ENCODE measurements around the gene ERG28. TPM values are rescaled to one million over a fixed set of nuclear protein-coding genes. Genes with fewer than 3 reads are reported as not detected.

Gene ERG28
- total and polyA plus RNA-seq, 2 experiments from 2014 or later, result 27.9 to 95.1 TPM

DNA sequence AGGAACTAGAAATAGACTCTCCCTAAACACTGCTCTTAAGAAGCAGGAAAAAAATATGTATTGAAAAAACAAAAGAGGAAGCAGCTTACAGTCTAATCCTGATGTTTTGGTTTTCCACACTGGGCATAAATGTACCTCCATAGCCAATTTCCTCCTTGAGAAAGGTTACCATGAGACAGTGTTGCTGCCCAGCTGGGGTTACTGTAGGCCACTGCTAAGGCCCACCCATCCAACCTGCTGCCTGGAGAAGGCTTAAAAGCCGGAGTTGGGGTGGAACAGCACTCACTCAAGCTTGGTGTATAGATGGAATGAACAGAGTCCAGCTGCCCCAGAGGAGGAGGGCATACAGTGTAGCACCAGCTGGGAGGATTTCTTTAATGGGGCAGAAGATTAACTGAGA, 41.1 kb downstream of the ERG28 start (continued):
- TF ChIP-seq, protein P1, sequence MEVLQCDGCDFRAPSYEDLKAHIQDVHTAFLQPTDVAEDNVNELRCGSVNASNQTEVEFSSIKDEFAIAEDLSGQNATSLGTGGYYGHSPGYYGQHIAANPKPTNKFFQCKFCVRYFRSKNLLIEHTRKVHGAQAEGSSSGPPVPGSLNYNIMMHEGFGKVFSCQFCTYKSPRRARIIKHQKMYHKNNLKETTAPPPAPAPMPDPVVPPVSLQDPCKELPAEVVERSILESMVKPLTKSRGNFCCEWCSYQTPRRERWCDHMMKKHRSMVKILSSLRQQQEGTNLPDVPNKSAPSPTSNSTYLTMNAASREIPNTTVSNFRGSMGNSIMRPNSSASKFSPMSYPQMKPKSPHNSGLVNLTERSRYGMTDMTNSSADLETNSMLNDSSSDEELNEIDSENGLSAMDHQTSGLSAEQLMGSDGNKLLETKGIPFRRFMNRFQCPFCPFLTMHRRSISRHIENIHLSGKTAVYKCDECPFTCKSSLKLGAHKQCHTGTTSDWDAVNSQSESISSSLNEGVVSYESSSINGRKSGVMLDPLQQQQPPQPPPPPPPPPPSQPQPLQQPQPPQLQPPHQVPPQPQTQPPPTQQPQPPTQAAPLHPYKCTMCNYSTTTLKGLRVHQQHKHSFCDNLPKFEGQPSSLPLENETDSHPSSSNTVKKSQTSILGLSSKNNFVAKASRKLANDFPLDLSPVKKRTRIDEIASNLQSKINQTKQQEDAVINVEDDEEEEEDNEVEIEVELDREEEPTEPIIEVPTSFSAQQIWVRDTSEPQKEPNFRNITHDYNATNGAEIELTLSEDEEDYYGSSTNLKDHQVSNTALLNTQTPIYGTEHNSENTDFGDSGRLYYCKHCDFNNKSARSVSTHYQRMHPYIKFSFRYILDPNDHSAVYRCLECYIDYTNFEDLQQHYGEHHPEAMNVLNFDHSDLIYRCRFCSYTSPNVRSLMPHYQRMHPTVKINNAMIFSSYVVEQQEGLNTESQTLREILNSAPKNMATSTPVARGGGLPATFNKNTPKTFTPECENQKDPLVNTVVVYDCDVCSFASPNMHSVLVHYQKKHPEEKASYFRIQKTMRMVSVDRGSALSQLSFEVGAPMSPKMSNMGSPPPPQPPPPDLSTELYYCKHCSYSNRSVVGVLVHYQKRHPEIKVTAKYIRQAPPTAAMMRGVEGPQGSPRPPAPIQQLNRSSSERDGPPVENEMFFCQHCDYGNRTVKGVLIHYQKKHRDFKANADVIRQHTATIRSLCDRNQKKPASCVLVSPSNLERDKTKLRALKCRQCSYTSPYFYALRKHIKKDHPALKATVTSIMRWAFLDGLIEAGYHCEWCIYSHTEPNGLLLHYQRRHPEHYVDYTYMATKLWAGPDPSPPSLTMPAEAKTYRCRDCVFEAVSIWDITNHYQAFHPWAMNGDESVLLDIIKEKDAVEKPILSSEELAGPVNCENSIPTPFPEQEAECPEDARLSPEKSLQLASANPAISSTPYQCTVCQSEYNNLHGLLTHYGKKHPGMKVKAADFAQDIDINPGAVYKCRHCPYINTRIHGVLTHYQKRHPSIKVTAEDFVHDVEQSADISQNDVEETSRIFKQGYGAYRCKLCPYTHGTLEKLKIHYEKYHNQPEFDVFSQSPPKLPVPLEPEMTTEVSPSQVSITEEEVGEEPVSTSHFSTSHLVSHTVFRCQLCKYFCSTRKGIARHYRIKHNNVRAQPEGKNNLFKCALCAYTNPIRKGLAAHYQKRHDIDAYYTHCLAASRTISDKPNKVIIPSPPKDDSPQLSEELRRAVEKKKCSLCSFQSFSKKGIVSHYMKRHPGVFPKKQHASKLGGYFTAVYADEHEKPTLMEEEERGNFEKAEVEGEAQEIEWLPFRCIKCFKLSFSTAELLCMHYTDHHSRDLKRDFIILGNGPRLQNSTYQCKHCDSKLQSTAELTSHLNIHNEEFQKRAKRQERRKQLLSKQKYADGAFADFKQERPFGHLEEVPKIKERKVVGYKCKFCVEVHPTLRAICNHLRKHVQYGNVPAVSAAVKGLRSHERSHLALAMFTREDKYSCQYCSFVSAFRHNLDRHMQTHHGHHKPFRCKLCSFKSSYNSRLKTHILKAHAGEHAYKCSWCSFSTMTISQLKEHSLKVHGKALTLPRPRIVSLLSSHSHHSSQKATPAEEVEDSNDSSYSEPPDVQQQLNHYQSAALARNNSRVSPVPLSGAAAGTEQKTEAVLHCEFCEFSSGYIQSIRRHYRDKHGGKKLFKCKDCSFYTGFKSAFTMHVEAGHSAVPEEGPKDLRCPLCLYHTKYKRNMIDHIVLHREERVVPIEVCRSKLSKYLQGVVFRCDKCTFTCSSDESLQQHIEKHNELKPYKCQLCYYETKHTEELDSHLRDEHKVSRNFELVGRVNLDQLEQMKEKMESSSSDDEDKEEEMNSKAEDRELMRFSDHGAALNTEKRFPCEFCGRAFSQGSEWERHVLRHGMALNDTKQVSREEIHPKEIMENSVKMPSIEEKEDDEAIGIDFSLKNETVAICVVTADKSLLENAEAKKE (CRISPR knock-in tag; IDR thresholded peaks at IDR 0.05), result no peak
- no peak for TF ChIP-seq EZH2phosphoT487 (IDR thresholded peaks at IDR 0.05; ENCODE audit: unreplicated experiment)
- TF ChIP-seq, protein P2, sequence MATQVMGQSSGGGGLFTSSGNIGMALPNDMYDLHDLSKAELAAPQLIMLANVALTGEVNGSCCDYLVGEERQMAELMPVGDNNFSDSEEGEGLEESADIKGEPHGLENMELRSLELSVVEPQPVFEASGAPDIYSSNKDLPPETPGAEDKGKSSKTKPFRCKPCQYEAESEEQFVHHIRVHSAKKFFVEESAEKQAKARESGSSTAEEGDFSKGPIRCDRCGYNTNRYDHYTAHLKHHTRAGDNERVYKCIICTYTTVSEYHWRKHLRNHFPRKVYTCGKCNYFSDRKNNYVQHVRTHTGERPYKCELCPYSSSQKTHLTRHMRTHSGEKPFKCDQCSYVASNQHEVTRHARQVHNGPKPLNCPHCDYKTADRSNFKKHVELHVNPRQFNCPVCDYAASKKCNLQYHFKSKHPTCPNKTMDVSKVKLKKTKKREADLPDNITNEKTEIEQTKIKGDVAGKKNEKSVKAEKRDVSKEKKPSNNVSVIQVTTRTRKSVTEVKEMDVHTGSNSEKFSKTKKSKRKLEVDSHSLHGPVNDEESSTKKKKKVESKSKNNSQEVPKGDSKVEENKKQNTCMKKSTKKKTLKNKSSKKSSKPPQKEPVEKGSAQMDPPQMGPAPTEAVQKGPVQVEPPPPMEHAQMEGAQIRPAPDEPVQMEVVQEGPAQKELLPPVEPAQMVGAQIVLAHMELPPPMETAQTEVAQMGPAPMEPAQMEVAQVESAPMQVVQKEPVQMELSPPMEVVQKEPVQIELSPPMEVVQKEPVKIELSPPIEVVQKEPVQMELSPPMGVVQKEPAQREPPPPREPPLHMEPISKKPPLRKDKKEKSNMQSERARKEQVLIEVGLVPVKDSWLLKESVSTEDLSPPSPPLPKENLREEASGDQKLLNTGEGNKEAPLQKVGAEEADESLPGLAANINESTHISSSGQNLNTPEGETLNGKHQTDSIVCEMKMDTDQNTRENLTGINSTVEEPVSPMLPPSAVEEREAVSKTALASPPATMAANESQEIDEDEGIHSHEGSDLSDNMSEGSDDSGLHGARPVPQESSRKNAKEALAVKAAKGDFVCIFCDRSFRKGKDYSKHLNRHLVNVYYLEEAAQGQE (IDR thresholded peaks at IDR 0.05; ENCODE audit: unreplicated experiment), result no peak

DNA sequence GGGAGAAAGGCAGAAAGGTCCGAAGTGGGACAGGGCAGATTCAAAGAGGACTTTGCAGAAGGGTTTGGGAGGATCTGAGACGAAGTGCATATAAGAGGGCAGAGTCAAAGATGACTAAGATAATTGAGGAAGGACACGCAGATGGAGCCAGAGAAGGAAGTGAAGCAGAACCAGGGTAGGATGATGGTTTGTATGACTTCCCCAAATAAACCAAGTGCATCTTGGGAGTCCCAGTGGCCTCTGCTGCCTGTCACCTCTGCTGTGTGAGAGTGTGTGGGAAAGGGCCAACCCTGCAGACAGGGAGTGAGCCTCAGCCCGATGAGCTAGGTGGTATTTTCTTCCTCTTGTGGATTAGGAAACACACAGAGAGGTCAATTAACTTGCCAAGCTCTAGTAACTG, 45.5 kb downstream of the ERG28 start:
- ATAC-seq (no peak), DNase-seq (ENCODE audit: low spot score) (no peak)
- H3F3A ChIP-seq (replicated peaks; ENCODE audit: low read depth), result no peaks in the 10 kb centered on the region
- no peaks in the 10 kb centered on the region for H3K4me1 ChIP-seq (ENCODE audit: insufficient read depth)
- no peaks in the 10 kb centered on the region for H3K4me1 Mint-ChIP-seq
- TF ChIP-seq EZH2phosphoT487 (IDR thresholded peaks at IDR 0.05; ENCODE audit: unreplicated experiment) (no peak), POLR2AphosphoS5 (IDR thresholded peaks at IDR 0.05; ENCODE audit: low read depth) (no peak)
- no peaks in the 10 kb centered on the region for H3K79me2 ChIP-seq (replicated peaks; ENCODE audit: insufficient read depth)
- H3K27ac ChIP-seq (ENCODE audit: low read depth), result no peak overlapping the region
- H3K27me3 ChIP-seq (ENCODE audit: insufficient read depth), result no peaks in the 10 kb centered on the region
- no peaks in the 10 kb centered on the region for H4K20me1 ChIP-seq (replicated peaks; ENCODE audit: insufficient read depth)
- no peak overlapping the region for H3K27ac Mint-ChIP-seq
- no peaks in the 10 kb centered on the region for H3K9me3 Mint-ChIP-seq
- no peak overlapping the region for H2AFZ ChIP-seq
- H3K4me3 ChIP-seq, result no peak overlapping the region
- H3K36me3 ChIP-seq (ENCODE audit: insufficient read depth), result no peaks in the 10 kb centered on the region
- H3K36me3 Mint-ChIP-seq (ENCODE audit: low read depth), result no peaks in the 10 kb centered on the region; the same call in 1 of the 3 replicates
- H3K4me3 Mint-ChIP-seq, result no peak overlapping the region
- H3K4me2 ChIP-seq, result no peak overlapping the region
- H3K27me3 Mint-ChIP-seq (ENCODE audit: insufficient read depth, low read depth, poor library complexity), result no peaks in the 10 kb centered on the region
- H3K9me2 ChIP-seq (ENCODE audit: insufficient read depth), result no peaks in the 10 kb centered on the region

Data from GM23338 (cell line).